ENCODE results near the gene C11orf97.
"Not testable (repeated sequence)": the region's sequence is repeated elsewhere in the genome, so short reads cannot be mapped to it uniquely, and the experiment has no call there.

Gene C11orf97

DNA sequence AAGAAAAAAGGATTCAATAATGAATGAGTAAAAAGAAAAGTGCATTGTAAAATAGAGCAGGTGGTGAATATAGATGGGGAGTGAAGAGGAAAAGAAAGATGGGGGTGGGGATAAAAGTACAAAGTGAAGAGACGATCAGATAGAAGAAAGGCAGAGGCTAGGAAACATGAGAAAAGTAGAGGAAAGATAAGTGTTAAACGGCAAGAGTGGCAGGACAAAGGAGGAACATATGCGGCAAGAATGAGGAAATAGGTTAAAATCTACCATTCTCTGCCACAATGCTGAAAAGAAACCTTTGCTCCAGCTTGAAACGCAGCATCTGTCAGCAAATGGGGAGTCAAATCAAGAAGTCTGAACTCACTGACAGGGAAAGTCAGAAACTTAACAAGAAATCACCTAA lies 38.3 kb downstream of the C11orf97 start (continued):
- TF ChIP-seq ZNF560 (tag by site-specific recombination; IDR thresholded peaks at IDR 0.05; ENCODE audit: borderline replicate concordance) (no peak), ZNF785 (tag by site-specific recombination; IDR thresholded peaks at IDR 0.05) (no peak), ZNF610 (tag by site-specific recombination; IDR thresholded peaks at IDR 0.05; ENCODE audit: borderline replicate concordance) (no peak), ZNF37A (tag by site-specific recombination; IDR thresholded peaks at IDR 0.05) (no peak), GLIS2 (tag by site-specific recombination; IDR thresholded peaks at IDR 0.05) (no peak)

DNA sequence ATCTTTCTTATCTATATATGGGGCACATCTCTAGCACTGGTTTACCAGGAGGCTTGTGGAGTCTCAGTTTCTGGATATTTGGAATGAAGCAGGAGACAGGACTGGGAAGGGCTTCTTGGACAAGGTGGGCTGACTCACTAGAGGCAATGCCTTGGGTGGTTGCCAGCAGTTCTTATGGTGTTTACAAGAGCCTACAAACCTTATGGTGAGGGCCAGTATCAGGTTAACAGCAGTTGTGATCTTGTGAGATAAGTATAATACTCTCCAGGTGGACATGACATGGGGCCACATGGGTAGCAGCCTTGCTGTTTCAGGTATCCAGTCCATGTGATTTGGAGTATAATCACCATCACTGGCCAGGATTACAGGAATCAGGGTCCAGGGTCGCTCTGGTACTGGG lies 41.7 kb downstream of the C11orf97 start:
- no peak for TF ChIP-seq ZNF473 (tag by site-specific recombination; IDR thresholded peaks at IDR 0.05)
- no peak for TF ChIP-seq ZNF776 (tag by site-specific recombination; IDR thresholded peaks at IDR 0.05; ENCODE audit: borderline replicate concordance)
- TF ChIP-seq ZNF707 (tag by site-specific recombination; IDR thresholded peaks at IDR 0.05), result no peak
- TF ChIP-seq ZNF645 (tag by site-specific recombination; IDR thresholded peaks at IDR 0.05), result no peak
- TF ChIP-seq ZSCAN30 (tag by site-specific recombination; IDR thresholded peaks at IDR 0.05), result no peak
- no peak for TF ChIP-seq ZNF658 (tag by site-specific recombination; IDR thresholded peaks at IDR 0.05)
- no peak for TF ChIP-seq ZSCAN16 (tag by site-specific recombination; IDR thresholded peaks at IDR 0.05)
- CTCF ChIA-PET, result interaction anchor here (0.6 kb wide), 1 partner anchor 34 kb away, joined by 3 read pairs; no protein-coding TSS in a partner anchor
- Histone ChIP-seq H3K4me1 (ENCODE audit: control insufficient read depth, insufficient read depth, low read length) (no peaks in the 10 kb centered on the region; the same call in 1 of the 2 replicates), H3K9me3 (ENCODE audit: control insufficient read depth, insufficient read depth, low read depth, low read length) (no peaks in the 10 kb centered on the region), H3K27ac (ENCODE audit: extremely low read depth, low read depth, low read length) (no peak overlapping the region), H3K4me3 (ENCODE audit: low read depth, low read length) (no peak overlapping the region), H3K36me3 (ENCODE audit: control insufficient read depth in 2 of 2, insufficient read depth in 1 of 2, low read length in 2 of 2) (no peaks in the 10 kb centered on the region)
- POLR2A ChIA-PET, result interaction anchor here (1.9 kb wide), 1 partner anchor 10 kb away, joined by 6 read pairs; the partner anchor contains the start of gene FUT4

GRCh38 chr11:94555752-94556329 lies 43.6 kb downstream of the C11orf97 start:
- not testable (repeated sequence) for H3K9me3 ChIP-seq (ENCODE audit: control insufficient read depth, insufficient read depth, low read depth, low read length); H3K4me1 ChIP-seq (ENCODE audit: control insufficient read depth, insufficient read depth, low read length); H3K4me3 ChIP-seq (ENCODE audit: low read depth, low read length); H3K27ac ChIP-seq (ENCODE audit: extremely low read depth, low read depth, low read length); H3K36me3 ChIP-seq (ENCODE audit: control insufficient read depth in 2 of 2, insufficient read depth in 1 of 2, low read length in 2 of 2)
- ChIA-PET CTCF (interaction anchor here (1.2 kb wide), 1 partner anchor 12 kb away, joined by 3 read pairs; the partner anchor contains the start of gene FUT4), POLR2A (interaction anchor here (1.9 kb wide), 1 partner anchor 12 kb away, joined by 6 read pairs; the partner anchor contains the start of gene FUT4)

GRCh38 chr11:94557421-94557820 lies 45.2 kb downstream of the C11orf97 start:
- Histone ChIP-seq H3K4me1 (ENCODE audit: control insufficient read depth, insufficient read depth, low read length) (no peaks in the 10 kb centered on the region; the same call in 1 of the 2 replicates), H3K27ac (ENCODE audit: extremely low read depth, low read depth, low read length) (no peak overlapping the region), H3K9me3 (ENCODE audit: control insufficient read depth, insufficient read depth, low read depth, low read length) (no peaks in the 10 kb centered on the region), H3K36me3 (ENCODE audit: control insufficient read depth in 2 of 2, insufficient read depth in 1 of 2, low read length in 2 of 2) (no peaks in the 10 kb centered on the region), H3K4me3 (ENCODE audit: low read depth, low read length) (no peak overlapping the region)
- POLR2A ChIA-PET, result no interaction called here
- TF ChIP-seq, protein P1, sequence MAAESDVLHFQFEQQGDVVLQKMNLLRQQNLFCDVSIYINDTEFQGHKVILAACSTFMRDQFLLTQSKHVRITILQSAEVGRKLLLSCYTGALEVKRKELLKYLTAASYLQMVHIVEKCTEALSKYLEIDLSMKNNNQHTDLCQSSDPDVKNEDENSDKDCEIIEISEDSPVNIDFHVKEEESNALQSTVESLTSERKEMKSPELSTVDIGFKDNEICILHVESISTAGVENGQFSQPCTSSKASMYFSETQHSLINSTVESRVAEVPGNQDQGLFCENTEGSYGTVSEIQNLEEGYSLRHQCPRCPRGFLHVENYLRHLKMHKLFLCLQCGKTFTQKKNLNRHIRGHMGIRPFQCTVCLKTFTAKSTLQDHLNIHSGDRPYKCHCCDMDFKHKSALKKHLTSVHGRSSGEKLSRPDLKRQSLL (tag by site-specific recombination; IDR thresholded peaks at IDR 0.05), result no peak
- TF ChIP-seq ZNF645 (tag by site-specific recombination; IDR thresholded peaks at IDR 0.05), result no peak
- TF ChIP-seq, protein P2, sequence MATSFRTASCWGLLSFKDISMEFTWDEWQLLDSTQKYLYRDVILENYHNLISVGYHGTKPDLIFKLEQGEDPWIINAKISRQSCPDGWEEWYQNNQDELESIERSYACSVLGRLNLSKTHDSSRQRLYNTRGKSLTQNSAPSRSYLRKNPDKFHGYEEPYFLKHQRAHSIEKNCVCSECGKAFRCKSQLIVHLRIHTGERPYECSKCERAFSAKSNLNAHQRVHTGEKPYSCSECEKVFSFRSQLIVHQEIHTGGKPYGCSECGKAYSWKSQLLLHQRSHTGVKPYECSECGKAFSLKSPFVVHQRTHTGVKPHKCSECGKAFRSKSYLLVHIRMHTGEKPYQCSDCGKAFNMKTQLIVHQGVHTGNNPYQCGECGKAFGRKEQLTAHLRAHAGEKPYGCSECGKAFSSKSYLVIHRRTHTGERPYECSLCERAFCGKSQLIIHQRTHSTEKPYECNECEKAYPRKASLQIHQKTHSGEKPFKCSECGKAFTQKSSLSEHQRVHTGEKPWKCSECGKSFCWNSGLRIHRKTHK (tag by site-specific recombination; IDR thresholded peaks at IDR 0.05), result no peak
- CTCF ChIA-PET, result no interaction called here
